Progenitor cell of endocrine pancreas (in vitro differentiated cells): ENCODE data around the gene GDPD2. TPM values are rescaled to one million over a fixed set of nuclear protein-coding genes. Genes with fewer than 3 reads are reported as not detected.

ENCODE experiments used
- DNase-seq: peaks from one replicate; pipeline ENCODE4 v3.0.0; 2021; ENCODE audit warnings: low spot score; ENCODE audit not compliant: unreplicated experiment
- H3K27ac Mint-ChIP-seq: 2 replicates; pipeline ENCODE4 v1.8.0; 2021; ENCODE audit warnings: mild to moderate bottlenecking, moderate library complexity, mixed read lengths
- H3K27me3 Mint-ChIP-seq: 2 replicates; pipeline ENCODE4 v1.8.0; 2021; ENCODE audit warnings: mixed read lengths
- H3K36me3 Mint-ChIP-seq: 2 replicates; pipeline ENCODE4 v1.8.0; 2022; ENCODE audit warnings: mixed read lengths; ENCODE audit not compliant: insufficient read depth
- H3K4me1 Mint-ChIP-seq: 2 replicates; pipeline ENCODE4 v1.8.0; 2021; ENCODE audit warnings: low read depth, mixed read lengths
- H3K4me3 Mint-ChIP-seq: 2 replicates; pipeline ENCODE4 v1.8.0; 2021; ENCODE audit warnings: low read depth, mild to moderate bottlenecking, moderate library complexity, mixed read lengths
- H3K9me3 Mint-ChIP-seq: 2 replicates; pipeline ENCODE4 v1.8.0; 2021; ENCODE audit warnings: low read depth, mixed read lengths
- total RNA-seq: library from RNA; stranded (reverse); gene quantifications from 2 replicates; pipeline ENCODE4 v1.2.1, GENCODE V29; 2021
- TF ChIP-seq, protein P1 (sequence below): fragments of 200-600 bp; sonication (generic); IDR thresholded peaks from one replicate; pipeline ENCODE4 v1.5.0; 2021; ENCODE audit warnings: antibody characterized with exemption, mild to moderate bottlenecking; ENCODE audit not compliant: unreplicated experiment

The GDPD2 gene
- total RNA-seq, 1 donor from 2014 or later, result 2.3 TPM

DNA sequence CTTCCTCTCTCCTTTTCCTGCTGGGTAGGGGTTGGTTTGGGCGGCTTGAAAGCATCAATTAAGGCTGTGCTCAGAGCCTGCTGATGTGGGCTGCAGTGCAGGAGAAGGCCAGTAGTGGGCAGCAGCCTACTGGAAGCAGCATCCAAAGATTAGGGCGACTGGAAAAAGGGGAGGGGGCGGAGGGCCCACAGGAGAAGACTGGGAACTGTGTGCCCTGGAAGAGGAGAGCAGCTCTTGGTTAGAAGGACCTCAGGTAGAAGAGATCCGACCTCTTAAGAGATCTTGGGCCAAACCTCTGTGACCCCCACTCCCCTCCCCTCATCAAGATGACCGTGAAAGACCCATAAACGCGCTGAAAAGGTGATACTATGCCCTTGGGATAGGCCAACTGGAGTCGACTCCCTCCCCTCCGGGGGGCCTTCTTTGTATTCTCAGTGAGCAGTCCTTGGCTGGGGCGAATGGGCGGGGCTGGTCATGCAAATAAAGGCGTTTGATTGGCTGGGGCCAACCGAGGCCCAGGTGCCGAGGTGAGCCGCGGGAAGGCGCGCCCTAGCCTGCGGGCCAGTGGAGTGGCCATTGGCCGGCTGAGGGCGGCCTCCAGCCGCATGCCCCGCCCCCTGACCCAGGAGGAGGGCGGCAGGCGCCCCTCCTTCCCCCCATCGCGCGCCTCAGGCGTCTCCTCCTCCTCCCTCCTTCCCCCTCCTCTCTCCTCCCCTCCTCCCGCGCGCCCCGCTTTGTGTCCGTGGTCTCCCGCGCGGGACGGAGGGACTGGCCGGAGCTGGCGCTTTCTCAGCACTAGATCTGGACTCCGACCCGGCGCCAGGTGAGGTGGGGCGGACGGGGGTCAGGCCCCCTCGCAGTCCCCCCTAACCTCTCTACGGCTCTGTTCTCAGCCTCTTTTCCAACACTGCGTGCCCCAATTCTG is 31.6 kb downstream of the GDPD2 start:
- Mint-ChIP-seq H3K27me3 (no peaks in the 10 kb centered on the region), H3K9me3 (peaks cover 8% of the 10 kb centered on the region), H3K27ac (peak overlapping the region; percentile 98), H3K36me3 (peaks cover 8% of the 10 kb centered on the region), H3K4me3 (peak overlapping the region; percentile 90), H3K4me1 (peaks cover 23% of the 10 kb centered on the region)
- TF ChIP-seq, protein P1, sequence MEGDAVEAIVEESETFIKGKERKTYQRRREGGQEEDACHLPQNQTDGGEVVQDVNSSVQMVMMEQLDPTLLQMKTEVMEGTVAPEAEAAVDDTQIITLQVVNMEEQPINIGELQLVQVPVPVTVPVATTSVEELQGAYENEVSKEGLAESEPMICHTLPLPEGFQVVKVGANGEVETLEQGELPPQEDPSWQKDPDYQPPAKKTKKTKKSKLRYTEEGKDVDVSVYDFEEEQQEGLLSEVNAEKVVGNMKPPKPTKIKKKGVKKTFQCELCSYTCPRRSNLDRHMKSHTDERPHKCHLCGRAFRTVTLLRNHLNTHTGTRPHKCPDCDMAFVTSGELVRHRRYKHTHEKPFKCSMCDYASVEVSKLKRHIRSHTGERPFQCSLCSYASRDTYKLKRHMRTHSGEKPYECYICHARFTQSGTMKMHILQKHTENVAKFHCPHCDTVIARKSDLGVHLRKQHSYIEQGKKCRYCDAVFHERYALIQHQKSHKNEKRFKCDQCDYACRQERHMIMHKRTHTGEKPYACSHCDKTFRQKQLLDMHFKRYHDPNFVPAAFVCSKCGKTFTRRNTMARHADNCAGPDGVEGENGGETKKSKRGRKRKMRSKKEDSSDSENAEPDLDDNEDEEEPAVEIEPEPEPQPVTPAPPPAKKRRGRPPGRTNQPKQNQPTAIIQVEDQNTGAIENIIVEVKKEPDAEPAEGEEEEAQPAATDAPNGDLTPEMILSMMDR, result peak; percentile 74
- peak; percentile 88 for DNase-seq

DNA sequence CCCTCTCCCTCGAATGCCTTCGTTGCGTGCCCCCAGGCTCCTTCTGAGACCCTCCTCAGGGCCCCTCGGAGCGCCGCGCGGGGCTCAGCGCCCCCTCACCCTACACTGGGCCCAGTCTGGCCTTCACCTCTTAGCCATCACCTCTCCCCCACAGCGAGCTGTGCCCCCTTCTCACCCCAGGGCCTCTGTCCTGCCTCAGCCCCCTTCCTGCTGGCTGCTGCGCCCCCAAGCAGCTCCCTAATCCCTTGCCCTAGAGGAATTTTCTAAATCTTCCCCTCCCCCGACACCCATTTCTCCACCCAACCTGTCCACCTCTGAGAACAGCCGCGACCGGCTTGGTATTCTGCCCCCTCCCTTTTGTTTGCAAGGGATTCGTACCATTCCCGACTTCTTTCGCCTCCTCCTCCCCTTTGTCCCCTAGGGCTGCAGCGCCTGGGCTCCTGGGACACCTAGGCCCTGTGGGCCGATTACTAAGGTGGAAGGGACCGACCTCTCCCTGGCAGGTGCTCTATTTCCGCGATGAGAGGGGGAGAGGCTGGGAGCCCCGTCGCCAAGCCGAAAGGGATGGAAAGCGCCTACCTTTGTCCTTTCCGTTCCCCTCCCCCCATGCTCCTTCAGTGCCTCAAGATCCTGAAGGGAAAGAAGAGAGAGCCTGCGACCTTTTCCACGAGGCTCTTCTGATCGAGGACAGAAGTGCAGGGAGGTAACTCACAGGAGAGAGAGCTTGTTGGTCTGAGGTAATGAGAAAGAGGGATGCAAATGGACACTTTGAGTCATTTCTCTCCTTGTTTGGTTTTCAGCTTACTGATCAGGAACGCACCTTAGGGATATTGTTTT is 32.5 kb downstream of the GDPD2 start:
- peaks cover 26% of the 10 kb centered on the region for H3K4me1 Mint-ChIP-seq
- DNase-seq, result no peak
- peaks cover 11% of the 10 kb centered on the region for H3K36me3 Mint-ChIP-seq
- no peaks in the 10 kb centered on the region for H3K27me3 Mint-ChIP-seq
- peak overlapping the region; percentile 97 for H3K27ac Mint-ChIP-seq
- peaks cover 8% of the 10 kb centered on the region for H3K9me3 Mint-ChIP-seq
- TF ChIP-seq, protein P1, result no peak
- peak overlapping the region; percentile 90 for H3K4me3 Mint-ChIP-seq

DNA sequence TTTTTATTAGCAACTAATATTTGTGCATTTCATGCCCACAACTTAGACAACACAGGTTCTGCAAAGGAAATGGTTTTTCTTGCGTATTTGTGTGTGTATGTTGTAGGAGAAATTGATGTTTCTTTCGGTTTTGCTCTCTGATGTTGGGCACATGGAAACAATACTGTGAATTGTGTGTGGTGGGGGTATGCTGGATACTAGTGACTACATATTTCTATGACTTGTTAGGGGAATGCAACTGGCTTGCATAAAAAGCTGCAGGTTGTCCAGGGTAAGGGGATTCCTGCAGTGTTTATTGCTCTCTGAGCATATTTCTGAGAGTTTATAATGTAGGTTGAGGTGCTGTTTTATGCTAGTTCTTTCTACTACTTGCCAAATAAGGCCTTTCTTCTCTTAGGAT is 33.1 kb downstream of the GDPD2 start:
- Mint-ChIP-seq H3K9me3 (peaks cover 8% of the 10 kb centered on the region), H3K27me3 (no peaks in the 10 kb centered on the region)
- no peak for DNase-seq

DNA sequence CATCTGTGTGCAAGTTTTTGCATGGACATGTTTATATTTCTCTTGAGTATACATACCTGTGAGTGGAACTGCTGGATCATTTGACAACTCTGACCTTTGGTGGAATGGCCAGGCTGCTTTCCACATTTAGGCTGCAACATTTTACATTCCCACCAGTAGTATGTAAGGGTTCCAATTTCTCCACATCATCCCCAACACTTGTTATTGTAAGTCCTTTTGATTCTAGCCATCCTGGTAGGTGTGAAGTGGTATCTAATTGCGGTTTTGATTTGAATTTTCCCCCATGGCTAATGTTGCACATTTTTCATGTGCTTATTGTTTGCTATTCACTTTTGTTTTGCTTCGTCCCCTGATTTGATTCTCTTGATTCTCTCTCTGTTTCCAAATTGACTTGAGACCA is 37.9 kb downstream of the GDPD2 start:
- TF ChIP-seq, protein P1, result no peak
- Mint-ChIP-seq H3K4me1 (peaks cover 15% of the 10 kb centered on the region), H3K27ac (no peak overlapping the region), H3K9me3 (peaks cover 14% of the 10 kb centered on the region), H3K4me3 (no peak overlapping the region), H3K27me3 (no peaks in the 10 kb centered on the region), H3K36me3 (peaks cover 23% of the 10 kb centered on the region)
- DNase-seq, result no peak

More for the DNA sequence above, 33.1 kb downstream of the GDPD2 start:
- Mint-ChIP-seq H3K36me3 (peaks cover 18% of the 10 kb centered on the region), H3K4me3 (peak overlapping the region; percentile 90), H3K4me1 (peaks cover 26% of the 10 kb centered on the region), H3K27ac (peak overlapping the region; percentile 97)
- TF ChIP-seq, protein P1, result no peak

DNA sequence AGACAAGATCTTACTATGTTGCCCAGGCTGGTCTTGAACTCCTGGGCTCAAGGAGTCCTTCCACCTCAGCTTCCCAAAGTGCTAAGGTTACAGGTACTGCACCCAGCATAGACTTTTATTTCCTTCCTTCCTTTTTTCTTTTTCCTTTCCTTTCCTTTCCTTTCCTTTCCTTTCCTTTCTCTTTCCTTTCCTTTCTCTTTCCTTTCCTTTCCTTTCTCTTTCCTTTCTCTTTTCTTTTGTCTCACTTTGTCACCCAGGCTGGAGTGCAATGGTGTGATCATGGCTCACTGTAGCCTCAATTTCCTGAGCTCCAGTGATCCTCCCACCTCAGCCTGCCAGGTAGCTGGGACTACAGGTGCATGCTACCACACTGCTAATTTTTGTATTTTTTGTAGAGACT is 40.9 kb downstream of the GDPD2 start:
- no peaks in the 10 kb centered on the region for H3K27me3 Mint-ChIP-seq
- H3K4me1 Mint-ChIP-seq, result peaks cover 7% of the 10 kb centered on the region
- H3K4me3 Mint-ChIP-seq, result no peak overlapping the region
- peaks cover 23% of the 10 kb centered on the region for H3K36me3 Mint-ChIP-seq
- no peak for DNase-seq
- H3K9me3 Mint-ChIP-seq, result peaks cover 17% of the 10 kb centered on the region
- H3K27ac Mint-ChIP-seq, result peak overlapping the region; percentile 86
- TF ChIP-seq, protein P1, result no peak
